ENCODE measurements around the gene PQBP1.
A peak's percentile ranks its signal among the peaks of the same experiment; 100 is the strongest.

PQBP1 gene

GRCh38 chrX:48927123-48927522 is 29.4 kb downstream of the PQBP1 start:
- DNase-seq = no peak

- no peak for DNase-seq
Observed at GRCh38 chrX:48927736-48928382, 30.1 kb downstream of the PQBP1 start.

- no peak for DNase-seq
Observed at GRCh38 chrX:48933757-48934156, 36.0 kb downstream of the PQBP1 start.

DNA sequence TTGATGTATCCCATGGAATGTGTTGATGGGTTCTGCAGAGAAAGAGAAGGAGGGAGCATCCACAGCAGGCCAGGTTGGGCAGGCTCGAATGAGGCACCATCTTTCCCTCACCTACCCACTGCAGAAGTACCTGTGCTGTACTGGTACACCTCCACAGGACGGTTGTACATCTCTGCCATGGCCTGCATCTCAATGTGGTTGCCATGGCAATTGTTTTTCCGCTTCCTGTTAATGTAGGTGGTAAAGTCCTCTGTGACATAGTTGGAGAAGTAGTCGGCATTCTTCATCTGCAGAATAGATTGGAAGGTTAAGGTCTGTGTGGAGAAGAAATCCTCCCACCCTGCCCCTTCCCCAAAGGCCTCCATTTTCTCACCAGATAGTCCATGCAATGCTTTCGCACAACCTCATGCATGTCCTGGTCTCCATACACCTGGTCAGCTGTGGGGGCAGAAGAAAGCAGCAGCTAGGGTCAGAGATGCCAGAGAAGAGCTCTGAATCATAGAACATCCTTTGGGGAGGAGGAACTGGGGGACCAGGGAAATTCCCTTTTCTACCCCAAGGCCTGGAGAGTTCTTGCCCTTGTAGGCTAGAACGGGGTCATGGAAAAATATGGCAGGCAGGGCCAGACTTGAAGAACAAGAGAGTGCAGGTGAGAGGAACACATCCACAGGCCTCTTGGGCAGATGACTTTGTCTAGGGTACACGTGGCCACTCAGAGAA is 37.0 kb downstream of the PQBP1 start:
- no peak for DNase-seq

- DNase-seq = no peak
Observed at GRCh38 chrX:48935301-48935670, 37.6 kb downstream of the PQBP1 start.

GRCh38 chrX:48936429-48937053 is 38.8 kb downstream of the PQBP1 start:
- no peak for DNase-seq

DNA sequence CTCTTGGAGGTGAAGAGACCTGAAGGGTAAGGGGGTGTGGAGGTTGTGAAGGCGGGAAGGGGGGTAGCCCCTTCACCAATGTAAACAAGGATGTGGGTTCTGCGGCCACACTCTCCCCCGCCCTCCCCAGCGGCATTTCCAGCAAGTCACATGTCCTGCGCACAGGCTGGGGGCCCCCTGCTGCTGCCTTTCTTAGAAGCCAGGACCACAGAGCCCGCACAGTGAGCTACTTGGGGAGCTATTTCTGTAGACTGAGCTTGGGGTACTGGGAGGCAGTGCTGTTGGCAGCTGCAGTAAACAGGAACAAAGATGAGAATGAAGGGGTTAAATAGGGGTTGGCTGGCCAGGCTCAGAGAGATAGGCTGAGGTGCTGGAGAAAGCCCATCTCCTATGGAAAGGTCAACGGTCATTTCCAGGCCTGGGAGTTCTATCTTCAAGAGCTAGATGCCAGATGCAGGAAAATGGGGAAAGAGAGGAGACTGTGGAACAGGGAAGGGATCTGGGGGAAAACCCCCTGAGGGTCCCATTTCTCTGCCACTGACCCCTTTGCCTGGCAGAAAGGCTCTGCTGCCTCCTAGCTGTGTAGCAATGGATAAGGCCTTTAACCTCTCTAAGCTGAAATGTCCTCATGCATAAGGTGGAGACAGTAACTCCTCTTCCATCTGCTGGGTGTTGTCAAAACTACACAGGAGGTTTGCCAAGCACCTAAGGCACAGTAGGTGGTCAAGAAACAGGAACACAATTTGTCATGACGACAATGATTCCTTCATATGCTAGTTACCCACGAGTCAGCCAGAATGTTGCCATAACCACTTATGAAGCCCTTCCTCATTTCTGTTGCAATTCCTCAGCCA is 39.6 kb downstream of the PQBP1 start:
- DNase-seq = no peak

DNA sequence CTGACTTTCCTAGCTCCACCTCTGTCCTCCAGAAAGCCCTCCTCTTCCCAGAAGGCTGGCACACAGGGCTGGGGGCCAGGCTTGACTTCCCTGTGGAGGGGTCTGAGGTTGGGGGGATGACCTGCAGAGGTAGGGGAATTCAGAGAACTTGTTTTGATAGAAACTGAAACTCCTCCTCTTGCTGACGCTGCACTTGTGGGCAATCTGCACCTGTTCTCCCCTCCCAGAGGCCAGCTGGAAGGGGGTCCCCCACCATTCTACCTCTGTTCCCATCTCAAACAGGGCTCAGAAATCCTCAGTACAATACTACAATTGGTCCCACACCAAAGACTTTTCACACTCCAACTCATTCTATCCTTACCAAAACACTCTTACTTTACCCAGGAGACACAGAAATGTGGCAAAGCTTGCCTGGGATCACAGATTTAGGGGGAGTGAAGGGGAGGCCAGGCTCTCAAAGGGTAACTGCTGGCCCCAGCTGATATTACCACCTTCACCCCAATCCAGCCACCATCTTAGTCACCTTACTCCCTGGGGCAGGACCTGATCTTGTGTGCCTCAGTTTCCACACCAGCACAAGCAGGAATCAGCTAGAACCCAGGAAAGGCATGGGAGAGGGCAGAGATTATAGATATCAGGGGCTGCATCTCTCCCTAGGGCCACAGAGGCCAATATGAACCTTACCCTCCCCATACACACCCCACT is 41.1 kb downstream of the PQBP1 start:
- no peak for DNase-seq

DNA sequence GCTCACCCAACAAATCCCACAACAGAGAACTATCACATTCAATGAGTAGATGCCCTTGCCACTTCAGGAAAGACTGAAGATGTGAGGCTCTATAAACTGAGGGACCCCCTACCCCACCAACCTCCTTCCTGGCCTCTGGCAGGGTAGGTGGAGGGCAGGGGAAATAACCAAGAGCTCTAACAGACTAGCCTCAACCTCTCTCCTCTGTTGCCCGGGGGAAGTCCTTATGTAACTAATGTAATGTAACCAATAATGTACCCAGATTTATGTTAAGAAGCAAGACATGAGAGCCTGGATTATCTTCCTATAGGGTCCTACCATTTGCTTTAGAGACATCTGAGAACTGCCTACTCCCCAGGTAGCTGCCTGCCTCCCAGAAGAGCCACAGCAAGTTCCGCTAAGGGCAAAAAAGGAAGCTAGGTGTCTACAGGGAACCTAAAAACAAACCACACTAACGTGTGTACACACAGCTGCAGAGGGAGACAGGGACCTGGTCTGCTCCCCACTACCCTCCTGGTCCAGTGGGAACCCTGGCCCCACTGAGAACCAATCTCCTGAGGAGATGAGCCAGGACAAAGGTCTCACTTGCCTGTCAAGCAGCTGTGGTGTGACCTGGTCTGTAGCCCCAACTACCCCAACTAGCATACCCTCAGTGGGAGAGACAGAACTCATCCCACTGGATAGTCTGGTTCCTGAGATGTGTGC is 41.9 kb downstream of the PQBP1 start:
- DNase-seq = no peak

DNA sequence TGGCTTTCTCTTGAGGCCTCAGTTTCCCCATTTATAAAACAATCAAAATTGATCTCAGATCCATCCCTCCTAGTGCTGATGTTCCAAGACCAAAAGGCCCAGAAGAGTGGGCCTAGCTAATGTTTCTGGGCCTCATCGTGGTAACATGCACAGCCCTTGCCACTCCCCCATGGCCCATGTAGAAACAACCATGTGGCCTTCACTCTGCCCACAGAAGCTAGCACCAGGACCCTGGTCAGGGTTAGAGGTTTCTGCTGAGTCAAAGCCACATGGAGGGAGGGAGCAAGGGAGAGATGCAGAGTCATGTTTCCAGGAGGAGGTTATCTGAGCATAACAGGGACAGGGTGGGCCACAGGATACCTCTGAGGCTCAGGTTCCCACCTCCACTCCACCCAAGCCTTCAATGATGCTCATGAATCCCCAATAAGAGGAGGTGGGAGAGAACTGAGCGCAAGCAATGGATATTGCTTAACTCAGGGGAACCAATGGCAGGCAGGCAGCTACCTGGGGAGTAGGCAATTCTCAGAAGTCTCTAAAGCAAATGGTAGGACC is 42.8 kb downstream of the PQBP1 start:
- no peak for DNase-seq

DNA sequence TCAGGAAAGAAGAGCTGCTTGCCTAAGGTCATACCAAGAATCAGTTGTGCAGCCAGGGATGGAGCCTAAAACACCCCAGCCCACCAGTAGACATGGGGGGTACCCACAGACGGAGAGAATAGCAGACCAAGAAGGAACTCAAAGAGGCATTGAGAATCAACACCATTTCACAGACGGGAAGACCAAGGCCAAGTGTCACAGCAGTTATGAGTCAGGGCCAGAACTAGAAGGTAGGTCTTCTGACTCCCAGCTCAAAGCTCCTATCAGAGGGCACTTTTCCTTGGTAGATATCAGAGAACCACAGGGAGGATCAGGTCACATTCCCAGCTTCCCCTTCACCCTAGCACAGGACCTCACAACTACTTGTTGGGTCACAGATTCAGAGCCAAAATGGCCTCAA is 45.2 kb downstream of the PQBP1 start:
- no peak for DNase-seq

DNA sequence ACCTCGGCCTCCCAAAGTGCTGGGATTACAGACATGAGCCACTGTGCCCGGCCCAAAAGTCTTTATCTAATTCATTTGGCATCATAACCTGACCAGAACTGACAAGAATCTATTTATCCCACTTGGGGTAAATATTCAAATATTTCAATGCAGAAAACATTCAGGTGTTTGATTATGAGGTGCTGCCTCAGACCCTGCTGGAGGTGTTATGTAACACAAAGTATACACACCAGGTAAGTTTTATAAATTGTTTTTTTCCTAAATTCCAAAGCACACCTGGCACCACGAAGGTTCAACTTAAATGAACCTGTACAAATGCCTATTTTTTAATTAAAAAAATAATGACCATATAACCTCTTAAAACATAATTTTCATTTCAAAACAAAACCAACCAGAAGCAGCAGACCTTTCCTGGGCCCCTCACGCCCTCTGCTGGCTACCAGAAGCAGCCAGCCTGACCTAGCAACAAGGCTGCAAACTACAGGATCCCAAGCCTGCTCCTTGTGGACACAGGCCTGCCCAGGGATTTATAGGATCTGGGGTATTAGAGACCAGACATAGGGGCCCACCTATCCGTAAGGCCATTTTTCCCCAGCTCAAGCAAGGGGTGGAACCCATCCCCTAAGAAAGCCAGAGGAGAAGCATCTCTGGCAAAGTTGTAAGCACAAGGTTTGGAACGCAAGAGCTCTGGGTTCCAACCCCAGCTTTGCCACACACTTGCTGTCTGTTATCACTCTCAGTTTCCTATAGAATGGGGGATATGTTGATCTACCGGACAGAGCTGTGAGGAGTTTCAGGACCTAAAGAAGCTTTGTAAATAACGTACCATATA is 48.0 kb downstream of the PQBP1 start:
- peak; percentile 64 for DNase-seq

DNA sequence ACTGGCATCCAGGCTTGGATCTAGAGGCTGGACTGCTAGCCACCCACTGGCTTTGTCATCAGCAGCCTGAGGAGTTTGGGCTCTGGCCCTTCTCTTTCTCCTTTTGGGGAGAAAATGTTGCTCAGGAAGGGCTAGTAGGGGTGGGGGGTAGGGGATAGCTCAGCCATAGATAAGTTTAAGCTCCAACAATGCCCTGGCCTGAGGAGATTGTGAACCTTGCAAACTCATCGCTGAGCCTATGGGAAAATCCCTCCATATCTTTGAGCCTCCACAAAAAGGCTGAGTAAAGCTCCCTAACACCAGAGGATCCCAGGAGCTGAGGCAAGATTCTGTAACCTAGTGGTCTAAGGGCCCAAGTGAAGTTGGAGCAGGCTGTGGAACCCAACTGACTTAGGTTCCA is 50.9 kb downstream of the PQBP1 start:
- DNase-seq = no peak
